Subcutaneous adipose tissue (tissue), 4 donors: ENCODE data around the gene NUDT17. TPM values are rescaled to one million over a fixed set of nuclear protein-coding genes. Genes with fewer than 3 reads are reported as not detected.

Experiments
- CTCF ChIP-seq: fragments of 450-650 bp; IDR thresholded peaks from one replicate; pipeline ENCODE4 v1.5.1; 2016; ENCODE audit warnings: low read depth, mild to moderate bottlenecking, control low read depth, antibody characterized with exemption, moderate library complexity
- total RNA-seq, 4 donors: library from RNA; depleted of rRNA; stranded (reverse); fragments of >200 nt; gene quantifications; one replicate each; pipeline ENCODE4 v1.1.0, GENCODE V29; 2016

Gene NUDT17
- total RNA-seq, 4 donors from 2014 or later = 0.75 to 4.6 (median 2.4) TPM

GRCh38 chr1:145823565-145824498 is 21.6 kb upstream of the NUDT17 start, which contains the start of the genes POLR3C and RNF115:
POLR3C (plus strand) TSS chr1:145824200; CDS start chr1:145825777, 1,577 bp downstream.
RNF115 (minus strand) TSS chr1:145824095; CDS start chr1:145823873, 222 bp downstream.
- TF ChIP-seq CTCF = no peak

DNA sequence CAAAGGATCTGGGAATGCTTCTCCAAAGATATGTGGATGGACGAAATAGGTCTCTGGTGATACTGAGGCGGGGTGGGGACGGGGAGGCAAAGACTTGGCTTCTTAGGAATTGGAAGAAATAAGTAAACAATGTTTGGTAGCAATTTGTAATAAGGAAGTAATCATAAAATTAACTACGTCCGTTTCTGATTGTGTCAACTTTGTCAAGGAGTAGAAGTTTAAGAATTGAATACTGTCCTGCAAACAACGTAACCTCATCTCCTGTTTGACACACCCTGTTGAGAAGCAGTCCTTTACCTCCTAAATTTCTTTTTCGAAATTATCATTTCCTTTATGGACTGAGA is 21.0 kb upstream of the NUDT17 start:
- TF ChIP-seq CTCF = no peak

GRCh38 chr1:145826030-145826429 is 19.4 kb upstream of the NUDT17 start:
- no peak for TF ChIP-seq CTCF

DNA sequence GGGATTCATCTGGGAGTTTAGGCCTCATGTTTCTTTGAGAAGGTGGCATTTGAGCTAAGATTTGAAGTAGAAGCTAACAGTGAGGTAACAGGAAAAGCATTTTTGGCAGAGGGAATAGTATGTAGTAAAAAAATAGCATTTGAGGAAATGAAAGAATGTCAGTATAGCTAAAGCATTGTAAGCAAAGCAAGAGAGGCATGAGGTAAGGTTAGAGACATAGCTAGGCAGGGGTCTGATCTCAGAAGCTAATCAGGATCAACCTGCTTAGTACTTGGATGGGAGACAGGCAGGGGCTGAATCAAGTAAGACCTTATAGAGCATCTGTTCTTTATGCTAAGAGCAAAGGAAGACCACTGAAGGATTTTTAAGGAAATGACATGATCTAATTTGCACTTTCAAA is 17.5 kb upstream of the NUDT17 start:
- TF ChIP-seq CTCF = no peak

DNA sequence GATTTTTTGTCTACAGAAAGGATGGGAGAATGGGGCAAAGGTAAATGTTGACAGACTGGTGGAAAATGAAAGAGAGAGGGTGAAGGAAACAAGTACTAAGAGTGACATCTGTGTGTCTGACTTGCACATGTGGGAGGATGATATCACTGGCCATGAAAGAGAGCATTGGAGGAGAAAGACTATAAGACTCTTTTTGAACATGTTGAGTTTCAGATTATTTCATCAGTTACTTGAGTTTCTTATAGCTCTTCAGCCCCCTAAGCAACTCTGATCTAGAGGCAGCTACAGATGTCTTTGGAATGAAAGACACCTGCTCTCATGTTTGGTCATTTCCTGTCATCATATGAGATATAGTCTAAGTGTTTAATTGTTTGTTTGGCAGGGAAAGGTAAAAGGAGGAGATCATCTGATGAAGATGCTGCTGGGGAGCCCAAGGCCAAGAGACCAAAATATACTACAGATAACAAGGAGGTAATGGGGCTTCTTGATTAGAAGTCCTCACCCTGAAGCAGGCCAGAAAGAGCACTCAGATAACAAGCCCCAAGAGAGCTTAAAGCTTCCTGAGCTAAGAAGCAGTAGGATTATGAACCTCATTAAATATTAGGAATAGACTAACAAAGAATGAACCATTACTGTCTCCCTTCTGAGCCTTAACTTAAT is 16.9 kb upstream of the NUDT17 start:
- no peak for TF ChIP-seq CTCF

DNA sequence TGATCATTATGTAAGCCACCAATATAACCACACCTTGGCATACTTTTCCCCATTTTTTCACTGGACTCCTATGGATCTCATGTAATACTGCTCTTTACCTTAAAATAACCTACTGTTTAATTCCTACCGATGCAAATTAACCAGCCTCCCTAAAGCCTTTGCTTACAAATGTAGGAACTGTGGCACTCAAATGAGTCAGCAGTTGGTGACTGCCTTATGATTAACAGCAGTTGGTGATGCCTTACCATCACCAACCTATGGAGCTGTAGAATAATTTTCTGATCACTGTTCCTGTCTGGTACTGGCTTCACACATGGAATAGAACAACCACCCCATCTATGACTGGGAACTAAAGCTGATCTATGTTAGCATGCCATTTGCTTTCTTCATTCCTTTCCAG is 7.8 kb upstream of the NUDT17 start:
- TF ChIP-seq CTCF = no peak

- TF ChIP-seq CTCF = no peak
Measured at GRCh38 chr1:145843031-145843430, 2.4 kb upstream of the NUDT17 start.
